Neural cell (in vitro differentiated cells): ENCODE data around the gene MAGEA2B.
"Not testable (repeated sequence)": the region's sequence is repeated elsewhere in the genome, so short reads cannot be mapped to it uniquely, and the experiment has no call there.

Experiments used
- CTCF ChIP-seq: fragments of 450-650 bp; IDR thresholded peaks from 2 replicates; pipeline ENCODE4 v1.5.1; 2014; ENCODE audit warnings: antibody characterized with exemption, mild to moderate bottlenecking, moderate library complexity; ENCODE audit not compliant: poor library complexity, severe bottlenecking
- EP300 ChIP-seq: fragments of 450-650 bp; conservative IDR thresholded peaks from 2 replicates; pipeline ENCODE4 v1.6.1; 2014; ENCODE audit warnings: antibody characterized with exemption, mild to moderate bottlenecking, moderate library complexity; ENCODE audit not compliant: poor library complexity, severe bottlenecking
- MXI1 ChIP-seq: fragments of 450-650 bp; conservative IDR thresholded peaks from 2 replicates; pipeline ENCODE4 v1.6.1; 2014; ENCODE audit warnings: antibody characterized with exemption, mild to moderate bottlenecking; ENCODE audit not compliant: poor library complexity, severe bottlenecking

GRCh38 chrX:152706500-152706899 is 7.9 kb upstream of the MAGEA2B start:
- TF ChIP-seq CTCF, MXI1, EP300: not testable (repeated sequence)
